MCF 10A (cell line): ENCODE measurements around the gene CTTNBP2NL. TPM values are rescaled to one million over a fixed set of nuclear protein-coding genes. Genes with fewer than 3 reads are reported as not detected.

Experiments used
- BruUV-seq: library from RNA; stranded (reverse); fragments of 400-500 nt; replicated peaks from 2 replicates; lab custom pipeline; 2021; lab: Mats Ljungman, UMichigan
- CTCF ChIA-PET: fragments of 300-600 bp; sonication (Branson Sonifier 250); formaldehyde crosslinking; extraction: SDS; loops from one replicate; lab custom pipeline; 2021; ENCODE audit warnings: antibody characterized with exemption, inconsistent platforms; lab: Yijun Ruan, JAX
- POLR2A ChIA-PET: fragments of 300-600, 350-650 bp; sonication (Branson Sonifier 250); formaldehyde crosslinking; extraction: SDS; loops from one replicate; lab custom pipeline; 2020; ENCODE audit warnings: antibody characterized with exemption, inconsistent platforms; lab: Yijun Ruan, JAX
- DNase-seq: peaks from one replicate; pipeline ENCODE4 v3.0.0-alpha.2; 2018; ENCODE audit not compliant: unreplicated experiment
- H3K27ac Mint-ChIP-seq: one replicate; pipeline ENCODE4 v1.8.0; 2022; ENCODE audit warnings: mild to moderate bottlenecking, low read depth, mixed read lengths; ENCODE audit not compliant: unreplicated experiment
- H3K27me3 Mint-ChIP-seq: one replicate; pipeline ENCODE4 v1.8.0; 2022; ENCODE audit warnings: mixed read lengths; ENCODE audit not compliant: insufficient read depth, unreplicated experiment
- H3K36me3 Mint-ChIP-seq: one replicate; pipeline ENCODE4 v1.8.0; 2022; ENCODE audit warnings: mild to moderate bottlenecking, moderate library complexity, mixed read lengths; ENCODE audit not compliant: insufficient read depth, unreplicated experiment
- H3K4me1 Mint-ChIP-seq: one replicate; pipeline ENCODE4 v1.8.0; 2022; ENCODE audit warnings: mixed read lengths; ENCODE audit not compliant: insufficient read depth, unreplicated experiment
- H3K4me3 Mint-ChIP-seq: one replicate; pipeline ENCODE4 v1.8.0; 2022; ENCODE audit warnings: mild to moderate bottlenecking, moderate library complexity, mixed read lengths; ENCODE audit not compliant: unreplicated experiment
- H3K9me3 Mint-ChIP-seq: one replicate; pipeline ENCODE4 v1.8.0; 2022; ENCODE audit warnings: mixed read lengths; ENCODE audit not compliant: unreplicated experiment
- CTCF ChIP-seq: fragments of 200-600 bp; IDR thresholded peaks from one replicate; pipeline ENCODE4 v1.8.0; 2022; ENCODE audit warnings: antibody characterized with exemption, mild to moderate bottlenecking; ENCODE audit not compliant: unreplicated experiment
- intact Hi-C: fragments of 100-400 bp; cut with micrococcal nuclease; formaldehyde crosslinking; loops from 2 replicates; pipeline ENCODE4 v1.14.1; 2022
- total RNA-seq: library from RNA; stranded (reverse); gene quantifications from 2 replicates; pipeline ENCODE4 v1.2.3, GENCODE V29; 2022

CTTNBP2NL gene
- total RNA-seq, 1 experiment from 2014 or later, result 48.8 TPM

GRCh38 chr1:112402682-112403643 is 6.9 kb downstream of the CTTNBP2NL start:
- H3K4me3 Mint-ChIP-seq, result no peak overlapping the region
- DNase-seq, result no peak
- POLR2A ChIA-PET, result interaction anchor here (0.9 to 8.9 kb wide), 2 partner anchors 7 to 216 kb away, joined by 3 to 65 read pairs; partner anchors contain the start of genes CTTNBP2NL and ST7L
- CTCF ChIA-PET, result interaction anchor here (0.6 to 0.9 kb wide), 4 partner anchors 9 to 43 kb away, joined by 3 to 5 read pairs (median 4); no protein-coding TSS in a partner anchor
- peaks cover 18% of the 10 kb centered on the region for H3K36me3 Mint-ChIP-seq
- peaks cover 43% of the 10 kb centered on the region for H3K4me1 Mint-ChIP-seq
- intact Hi-C loops, result no loop called here
- no peak for TF ChIP-seq CTCF
- BruUV-seq, result no TSS peak
- peak overlapping the region; percentile 28 for H3K27ac Mint-ChIP-seq
- no peaks in the 10 kb centered on the region for H3K9me3 Mint-ChIP-seq
- H3K27me3 Mint-ChIP-seq, result no peaks in the 10 kb centered on the region

GRCh38 chr1:112406771-112407170 is 10.8 kb downstream of the CTTNBP2NL start:
- peaks cover 31% of the 10 kb centered on the region for H3K4me1 Mint-ChIP-seq
- H3K27ac Mint-ChIP-seq, result peak overlapping the region; percentile 64
- ChIA-PET CTCF (interaction anchor here (1.2 to 2.1 kb wide), 2 partner anchors 60 to 108 kb away, joined by 3 to 6 read pairs; no protein-coding TSS in a partner anchor), POLR2A (interaction anchor here (1.5 to 8.9 kb wide), 3 partner anchors 11 to 17 kb away, joined by 3 to 65 read pairs (median 5); partner anchors contain the start of gene CTTNBP2NL)
- DNase-seq, result no peak
- intact Hi-C loops, result no loop called here
- BruUV-seq, result no TSS peak
- no peaks in the 10 kb centered on the region for H3K27me3 Mint-ChIP-seq
- H3K9me3 Mint-ChIP-seq, result no peaks in the 10 kb centered on the region
- TF ChIP-seq CTCF, result no peak
- peaks cover 18% of the 10 kb centered on the region for H3K36me3 Mint-ChIP-seq
- H3K4me3 Mint-ChIP-seq, result no peak overlapping the region

GRCh38 chr1:112409414-112409813 is 13.4 kb downstream of the CTTNBP2NL start:
- no peak for TF ChIP-seq CTCF

GRCh38 chr1:112410673-112411072 is 14.7 kb downstream of the CTTNBP2NL start:
- TF ChIP-seq CTCF, result no peak
- intact Hi-C loops, result no loop called here
- Mint-ChIP-seq H3K4me3 (no peak overlapping the region), H3K36me3 (peaks cover 38% of the 10 kb centered on the region), H3K27ac (no peak overlapping the region), H3K27me3 (no peaks in the 10 kb centered on the region), H3K4me1 (peaks cover 6% of the 10 kb centered on the region), H3K9me3 (no peaks in the 10 kb centered on the region)
- POLR2A ChIA-PET, result interaction anchor here (0.6 to 8.9 kb wide), 3 partner anchors 10 to 18 kb away, joined by 4 to 65 read pairs (median 5); partner anchors contain the start of gene CTTNBP2NL
- BruUV-seq, result no TSS peak
- DNase-seq, result no peak
- CTCF ChIA-PET, result interaction anchor here (0.6 to 1.8 kb wide), 4 partner anchors 17 to 308 kb away, joined by 3 to 7 read pairs (median 3); a partner anchor contains a TSS

More at GRCh38 chr1:112409414-112409813, 13.4 kb downstream of the CTTNBP2NL start:
- peaks cover 9% of the 10 kb centered on the region for H3K4me1 Mint-ChIP-seq
- H3K9me3 Mint-ChIP-seq, result no peaks in the 10 kb centered on the region
- no peaks in the 10 kb centered on the region for H3K27me3 Mint-ChIP-seq
- DNase-seq, result no peak
- CTCF ChIA-PET, result interaction anchor here (0.6 kb wide), 1 partner anchor 12 kb away, joined by 4 read pairs; no protein-coding TSS in a partner anchor
- H3K27ac Mint-ChIP-seq, result no peak overlapping the region
- intact Hi-C loops, result no loop called here
- H3K4me3 Mint-ChIP-seq, result no peak overlapping the region
- POLR2A ChIA-PET, result interaction anchor here (0.6 to 8.9 kb wide), 4 partner anchors 8 to 150 kb away, joined by 3 to 65 read pairs (median 4); partner anchors contain the start of gene CTTNBP2NL
- peaks cover 31% of the 10 kb centered on the region for H3K36me3 Mint-ChIP-seq
- BruUV-seq, result no TSS peak
